HUES64 (cell line): ENCODE measurements around the gene AICDA.
"Not testable (repeated sequence)": the region's sequence is repeated elsewhere in the genome, so short reads cannot be mapped to it uniquely, and the experiment has no call there.

Source experiments
- H3K27ac ChIP-seq: 2 replicates; pipeline ENCODE4 v1.7.0; 2013; ENCODE audit warnings: low read depth, low read length, inconsistent platforms
- H3K27me3 ChIP-seq: 2 replicates; pipeline ENCODE4 v1.6.1; 2013; ENCODE audit warnings: mild to moderate bottlenecking, low read length; ENCODE audit not compliant: insufficient read depth
- H3K36me3 ChIP-seq: 2 replicates; pipeline ENCODE4 v1.6.1; 2013; ENCODE audit warnings: mild to moderate bottlenecking, low read length; ENCODE audit not compliant: insufficient read depth
- H3K4me1 ChIP-seq: 2 replicates; pipeline ENCODE4 v1.6.1; 2013; ENCODE audit warnings: mild to moderate bottlenecking, low read length, moderate library complexity; ENCODE audit not compliant: insufficient read depth
- H3K4me3 ChIP-seq: 2 replicates; pipeline ENCODE4 v1.5.1; 2013; ENCODE audit warnings: mild to moderate bottlenecking, low read length, moderate library complexity
- H3K9ac ChIP-seq: 2 replicates; pipeline ENCODE4 v1.6.1; 2013; ENCODE audit warnings: mild to moderate bottlenecking, low read depth, low read length
- H3K9me3 ChIP-seq: 2 replicates; pipeline ENCODE4 v1.6.1; 2013; ENCODE audit warnings: low read depth, low read length; ENCODE audit not compliant: insufficient read depth
- WGBS: fragments of 150-250, 120-280 bp; methylation state at CpG from one replicate; pipeline ENCODE4 v1.1.7; 2013; ENCODE audit warnings: missing lambda C conversion rate; 5-methylcytosine and 5-hydroxymethylcytosine counted together

The AICDA gene

GRCh38 chr12:8609061-8609570 is 3.5 kb downstream of the AICDA start:
- Histone ChIP-seq H3K27ac (no peak overlapping the region), H3K9me3 (no peaks in the 10 kb centered on the region), H3K9ac (no peak overlapping the region), H3K36me3 (no peaks in the 10 kb centered on the region), H3K4me3 (no peak overlapping the region), H3K4me1 (peaks cover 14% of the 10 kb centered on the region), H3K27me3 (no peaks in the 10 kb centered on the region)
- 26% methylated on average over 5 of the region's 5 CpGs for WGBS

- 95% methylated on average over 6 of the region's 6 CpGs for WGBS
Observed at GRCh38 chr12:8606890-8607289, 5.8 kb downstream of the AICDA start.

GRCh38 chr12:8605057-8605456 is 7.6 kb downstream of the AICDA start:
- Histone ChIP-seq H3K9ac (no peak overlapping the region), H3K4me3 (no peak overlapping the region), H3K27ac (no peak overlapping the region), H3K36me3 (no peaks in the 10 kb centered on the region), H3K27me3 (no peaks in the 10 kb centered on the region), H3K9me3 (no peaks in the 10 kb centered on the region), H3K4me1 (peaks cover 14% of the 10 kb centered on the region)
- 95% methylated on average over 30 of the region's 30 CpGs for WGBS

More at GRCh38 chr12:8606890-8607289, 5.8 kb downstream of the AICDA start:
- Histone ChIP-seq H3K27ac (no peak overlapping the region), H3K36me3 (no peaks in the 10 kb centered on the region), H3K4me1 (peaks cover 16% of the 10 kb centered on the region), H3K9ac (no peak overlapping the region), H3K9me3 (no peaks in the 10 kb centered on the region), H3K4me3 (no peak overlapping the region), H3K27me3 (no peaks in the 10 kb centered on the region)

- Histone ChIP-seq H3K9ac (no peak overlapping the region), H3K36me3 (no peaks in the 10 kb centered on the region), H3K4me1 (peaks cover 10% of the 10 kb centered on the region), H3K27me3 (no peaks in the 10 kb centered on the region), H3K9me3 (no peaks in the 10 kb centered on the region), H3K27ac (no peak overlapping the region), H3K4me3 (no peak overlapping the region)
- 44% methylated on average over 2 of the region's 3 CpGs for WGBS
Observed at GRCh38 chr12:8603856-8604255, 8.8 kb downstream of the AICDA start.

- H3K4me3 ChIP-seq: no peak overlapping the region
- no peaks in the 10 kb centered on the region for H3K9me3 ChIP-seq
- 94% methylated on average over 2 of the region's 2 CpGs for WGBS
- H3K4me1 ChIP-seq: peaks cover 10% of the 10 kb centered on the region
- H3K27me3 ChIP-seq: no peaks in the 10 kb centered on the region
- H3K27ac ChIP-seq: no peak overlapping the region
- H3K36me3 ChIP-seq: no peaks in the 10 kb centered on the region
- no peak overlapping the region for H3K9ac ChIP-seq
Observed at GRCh38 chr12:8603286-8603685, 9.4 kb downstream of the AICDA start.

- Histone ChIP-seq H3K4me1 (no peaks in the 10 kb centered on the region), H3K9ac (no peak overlapping the region), H3K4me3 (no peak overlapping the region), H3K27ac (no peak overlapping the region), H3K27me3 (no peaks in the 10 kb centered on the region), H3K9me3 (no peaks in the 10 kb centered on the region), H3K36me3 (no peaks in the 10 kb centered on the region)
- 93% methylated on average over 3 of the region's 3 CpGs for WGBS
Observed at GRCh38 chr12:8596561-8596960, 16.1 kb downstream of the AICDA start.

- 0 out of 2 replicates have a peak, but pooled peaks cover 3% of the 10 kb centered on the region for H3K4me1 ChIP-seq
- H3K9me3 ChIP-seq: no peaks in the 10 kb centered on the region
- 88% methylated on average over 8 of the region's 8 CpGs for WGBS
- no peak overlapping the region for H3K4me3 ChIP-seq
- H3K27me3 ChIP-seq: no peaks in the 10 kb centered on the region
- H3K36me3 ChIP-seq: no peaks in the 10 kb centered on the region
- H3K27ac ChIP-seq: no peak overlapping the region
- no peak overlapping the region for H3K9ac ChIP-seq
Observed at GRCh38 chr12:8594072-8594471, 18.6 kb downstream of the AICDA start.

GRCh38 chr12:8593246-8593645 is 19.4 kb downstream of the AICDA start:
- no peak overlapping the region for H3K27ac ChIP-seq
- no peak overlapping the region for H3K4me3 ChIP-seq
- H3K36me3 ChIP-seq: no peaks in the 10 kb centered on the region
- 0 out of 2 replicates have a peak, but pooled peaks cover 3% of the 10 kb centered on the region for H3K4me1 ChIP-seq
- no peak overlapping the region for H3K9ac ChIP-seq
- WGBS: 97% methylated on average over 2 of the region's 2 CpGs
- H3K9me3 ChIP-seq: no peaks in the 10 kb centered on the region
- no peaks in the 10 kb centered on the region for H3K27me3 ChIP-seq

- no peaks in the 10 kb centered on the region for H3K36me3 ChIP-seq
- H3K27ac ChIP-seq: no peak overlapping the region
- H3K9ac ChIP-seq: no peak overlapping the region
- H3K4me1 ChIP-seq: 0 out of 2 replicates have a peak, but pooled peaks cover 3% of the 10 kb centered on the region
- no peaks in the 10 kb centered on the region for H3K9me3 ChIP-seq
- no peaks in the 10 kb centered on the region for H3K27me3 ChIP-seq
- no peak overlapping the region for H3K4me3 ChIP-seq
- WGBS: 82% methylated on average over 10 of the region's 10 CpGs
Observed at GRCh38 chr12:8590842-8591545, 21.7 kb downstream of the AICDA start.

GRCh38 chr12:8589679-8590078 is 23.0 kb downstream of the AICDA start:
- H3K36me3 ChIP-seq: no peaks in the 10 kb centered on the region
- H3K4me3 ChIP-seq: no peak overlapping the region
- no peak overlapping the region for H3K27ac ChIP-seq
- WGBS: 89% methylated on average over 7 of the region's 7 CpGs
- H3K4me1 ChIP-seq: 0 out of 2 replicates have a peak, but pooled peaks cover 3% of the 10 kb centered on the region
- H3K9me3 ChIP-seq: no peaks in the 10 kb centered on the region
- no peak overlapping the region for H3K9ac ChIP-seq
- no peaks in the 10 kb centered on the region for H3K27me3 ChIP-seq

GRCh38 chr12:8584478-8584877 is 28.2 kb downstream of the AICDA start:
- H3K36me3 ChIP-seq, H3K27me3 ChIP-seq, H3K9me3 ChIP-seq, H3K9ac ChIP-seq, H3K27ac ChIP-seq, H3K4me3 ChIP-seq, H3K4me1 ChIP-seq: not testable (repeated sequence)
- WGBS: 93% methylated on average over 13 of the region's 13 CpGs
